ENCODE data around the gene STXBP5L. TPM values are rescaled to one million over a fixed set of nuclear protein-coding genes. Genes with fewer than 3 reads are reported as not detected.
"Not testable (repeated sequence)": the region's sequence is repeated elsewhere in the genome, so short reads cannot be mapped to it uniquely, and the experiment has no call there.

The STXBP5L gene
- total RNA-seq, 2 experiments from 2014 or later, result not detected

GRCh38 chr3:121153851-121154250 lies 245.8 kb downstream of the STXBP5L start:
- no peak overlapping the region for H3K4me3 Mint-ChIP-seq
- no peaks in the 10 kb centered on the region for H3K36me3 Mint-ChIP-seq (ENCODE audit: low read depth)
- ChIA-PET POLR2A (no interaction called here), CTCF (no interaction called here)
- H3K4me1 Mint-ChIP-seq, result no peaks in the 10 kb centered on the region
- intact Hi-C loops (cut with DNase I, micrococcal nuclease), result no loop called here
- ATAC-seq (no peak), DNase-seq (no peak)
- peaks cover 2% of the 10 kb centered on the region for H3K9me3 Mint-ChIP-seq (ENCODE audit: low read depth)
- H3K27me3 Mint-ChIP-seq, result no peaks in the 10 kb centered on the region
- H3K27ac Mint-ChIP-seq, result no peak overlapping the region

- ChIA-PET POLR2A (no interaction called here), CTCF (no interaction called here)
- Mint-ChIP-seq H3K4me3 (no peak overlapping the region), H3K4me1 (no peaks in the 10 kb centered on the region), H3K9me3 (ENCODE audit: low read depth) (peaks cover 2% of the 10 kb centered on the region), H3K27ac (no peak overlapping the region), H3K36me3 (ENCODE audit: low read depth) (no peaks in the 10 kb centered on the region), H3K27me3 (no peaks in the 10 kb centered on the region)
- intact Hi-C loops (cut with DNase I, micrococcal nuclease), result no loop called here
- no peak for ATAC-seq
- no peak for DNase-seq
These were observed 247.0 kb downstream of the STXBP5L start for GRCh38 chr3:121155028-121155427.

DNA sequence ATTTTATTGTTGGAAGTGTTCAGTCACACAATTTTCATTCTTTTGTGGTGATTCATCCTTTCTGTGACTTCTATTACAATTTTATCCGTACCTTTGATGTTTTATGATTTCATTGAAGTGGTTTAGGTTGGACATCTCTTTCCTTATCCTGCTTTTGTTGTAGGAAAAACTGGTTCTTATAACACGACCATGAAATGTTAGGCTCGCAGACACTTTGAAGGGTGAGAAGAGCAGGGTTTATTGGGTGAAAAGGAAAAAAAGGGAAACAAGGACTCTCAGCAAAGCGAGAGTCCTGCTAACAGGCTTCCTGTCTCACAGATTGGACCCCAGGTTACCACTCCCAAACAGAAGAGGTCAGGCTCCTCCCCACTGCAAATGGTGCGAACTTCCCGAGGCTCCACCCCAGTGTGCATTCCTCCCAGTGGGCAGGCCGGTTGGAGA lies 257.4 kb downstream of the STXBP5L start:
- Mint-ChIP-seq H3K27me3 (no peaks in the 10 kb centered on the region), H3K9me3 (ENCODE audit: low read depth) (peaks cover 3% of the 10 kb centered on the region), H3K27ac (no peak overlapping the region), H3K4me3 (no peak overlapping the region), H3K4me1 (no peaks in the 10 kb centered on the region), H3K36me3 (ENCODE audit: low read depth) (no peaks in the 10 kb centered on the region)
- no peak for ATAC-seq
- intact Hi-C loops (cut with DNase I, micrococcal nuclease), result no loop called here
- ChIA-PET POLR2A (no interaction called here), CTCF (no interaction called here)
- DNase-seq, result no peak

DNA sequence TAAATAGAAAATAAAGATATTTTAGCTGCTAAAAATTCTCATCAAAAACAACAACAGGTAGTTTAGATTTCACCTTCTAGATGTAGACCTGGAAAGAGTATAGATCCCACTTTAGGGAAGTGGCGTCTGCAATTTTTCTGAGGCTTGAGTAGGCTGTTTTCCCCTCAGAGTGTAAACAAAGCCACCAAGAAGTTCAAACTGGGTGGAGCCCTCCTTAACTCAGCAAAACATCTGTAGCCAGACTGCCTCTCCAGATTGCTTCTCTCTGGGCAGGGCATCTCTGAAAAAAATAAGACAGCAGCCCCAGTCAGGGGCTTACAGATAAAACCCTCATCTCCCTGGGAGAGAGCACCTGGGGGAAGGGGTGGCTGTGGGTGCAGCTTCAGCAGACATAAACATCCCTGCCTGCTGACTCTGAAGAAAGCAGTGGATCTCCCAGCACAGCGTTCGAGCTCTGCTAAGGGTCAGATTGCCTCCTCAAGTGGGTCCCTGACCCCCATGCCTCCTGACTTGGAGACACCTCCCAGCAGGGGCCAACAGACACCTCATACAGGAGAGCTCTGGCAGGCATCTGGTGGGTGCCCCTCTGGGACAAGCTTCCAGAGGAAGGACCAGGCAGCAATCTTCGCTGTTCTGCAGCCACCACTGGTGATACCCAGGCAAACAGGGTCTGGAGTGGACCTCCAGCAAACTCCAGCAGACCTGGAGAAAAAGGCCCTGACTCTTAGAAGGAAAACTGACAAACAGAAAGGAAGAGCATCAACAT lies 259.6 kb downstream of the STXBP5L start:
- no peak overlapping the region for H3K27ac Mint-ChIP-seq
- POLR2A ChIA-PET, result no interaction called here
- CTCF ChIA-PET, result no interaction called here
- intact Hi-C loops (cut with DNase I, micrococcal nuclease), result no loop called here
- ATAC-seq, result no peak
- H3K27me3 Mint-ChIP-seq, result no peaks in the 10 kb centered on the region
- H3K4me1 Mint-ChIP-seq, result no peaks in the 10 kb centered on the region
- H3K9me3 Mint-ChIP-seq (ENCODE audit: low read depth), result peaks cover 10% of the 10 kb centered on the region
- DNase-seq, result no peak
- no peaks in the 10 kb centered on the region for H3K36me3 Mint-ChIP-seq (ENCODE audit: low read depth)
- no peak overlapping the region for H3K4me3 Mint-ChIP-seq

- intact Hi-C loops (cut with DNase I, micrococcal nuclease), result no loop called here
- Mint-ChIP-seq H3K4me3 (no peak overlapping the region), H3K27me3 (no peaks in the 10 kb centered on the region), H3K4me1 (no peaks in the 10 kb centered on the region), H3K36me3 (ENCODE audit: low read depth) (no peaks in the 10 kb centered on the region), H3K27ac (no peak overlapping the region), H3K9me3 (ENCODE audit: low read depth) (peaks cover 17% of the 10 kb centered on the region)
- CTCF ChIA-PET, result no interaction called here
- DNase-seq (no peak), ATAC-seq (no peak)
- POLR2A ChIA-PET, result no interaction called here
These were observed 267.1 kb downstream of the STXBP5L start for GRCh38 chr3:121175083-121175482.

DNA sequence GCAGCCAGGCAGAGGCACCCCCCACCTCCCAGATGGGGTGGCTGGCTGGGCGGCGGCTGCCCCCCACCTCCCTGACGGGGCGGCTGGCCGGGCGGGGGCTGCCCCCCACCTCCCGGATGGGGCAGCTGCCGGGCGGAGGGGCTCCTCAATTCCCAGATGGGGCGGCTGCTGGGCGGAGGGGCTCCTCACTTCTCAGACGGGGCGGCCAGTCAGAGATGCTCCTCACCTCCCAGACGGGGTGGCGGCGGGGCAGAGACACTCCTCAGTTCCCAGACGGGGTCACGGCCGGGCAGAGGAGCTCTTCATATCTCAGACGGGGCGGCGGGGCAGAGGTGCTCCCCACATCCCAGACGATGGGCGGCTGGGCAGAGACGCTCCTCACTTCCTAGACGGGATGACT lies 282.6 kb downstream of the STXBP5L start:
- ATAC-seq; H3K4me3 Mint-ChIP-seq; H3K4me1 Mint-ChIP-seq; H3K27ac Mint-ChIP-seq; CTCF ChIA-PET; H3K27me3 Mint-ChIP-seq; intact Hi-C loops (cut with DNase I, micrococcal nuclease); H3K36me3 Mint-ChIP-seq (ENCODE audit: low read depth); POLR2A ChIA-PET; DNase-seq: not testable (repeated sequence)
- H3K9me3 Mint-ChIP-seq (ENCODE audit: low read depth), result peaks cover 17% of the 10 kb centered on the region

GRCh38 chr3:121202573-121202972 lies 294.6 kb downstream of the STXBP5L start:
- H3K36me3 Mint-ChIP-seq (ENCODE audit: low read depth), result no peaks in the 10 kb centered on the region
- H3K4me3 Mint-ChIP-seq, result no peak overlapping the region
- peaks cover 9% of the 10 kb centered on the region for H3K9me3 Mint-ChIP-seq (ENCODE audit: low read depth)
- CTCF ChIA-PET, result no interaction called here
- ATAC-seq, result no peak
- intact Hi-C loops (cut with DNase I, micrococcal nuclease), result no loop called here
- no peaks in the 10 kb centered on the region for H3K4me1 Mint-ChIP-seq
- POLR2A ChIA-PET, result no interaction called here
- DNase-seq, result no peak
- H3K27me3 Mint-ChIP-seq, result no peaks in the 10 kb centered on the region
- H3K27ac Mint-ChIP-seq, result no peak overlapping the region

DNA sequence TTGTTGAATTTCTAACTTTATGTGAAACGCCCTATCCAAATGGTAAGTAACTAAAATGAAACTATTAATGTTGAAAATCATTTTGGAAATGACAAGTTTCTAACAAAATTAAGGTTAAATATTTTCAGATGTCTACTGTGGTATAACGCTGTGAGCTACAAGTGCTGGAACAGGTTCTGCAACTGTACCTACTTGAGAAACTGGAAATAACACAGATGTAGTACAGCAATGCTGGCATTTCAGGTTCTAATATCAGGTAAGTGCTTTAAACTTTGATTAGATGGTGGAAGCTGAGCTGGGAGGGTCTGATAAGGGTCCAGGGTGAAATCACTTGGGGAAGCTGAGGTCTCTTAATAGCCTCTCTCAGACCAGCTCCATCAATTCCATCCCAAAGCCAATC lies 315.1 kb downstream of the STXBP5L start:
- H3K4me1 Mint-ChIP-seq, result no peaks in the 10 kb centered on the region
- no peaks in the 10 kb centered on the region for H3K9me3 Mint-ChIP-seq (ENCODE audit: low read depth)
- H3K27ac Mint-ChIP-seq, result no peak overlapping the region
- no peak for ATAC-seq
- intact Hi-C loops (cut with DNase I, micrococcal nuclease), result no loop called here
- DNase-seq, result no peak
- CTCF ChIA-PET, result no interaction called here
- H3K27me3 Mint-ChIP-seq, result no peaks in the 10 kb centered on the region
- no peak overlapping the region for H3K4me3 Mint-ChIP-seq
- H3K36me3 Mint-ChIP-seq (ENCODE audit: low read depth), result no peaks in the 10 kb centered on the region
- POLR2A ChIA-PET, result no interaction called here

GRCh38 chr3:121228971-121229370 lies 321.0 kb downstream of the STXBP5L start:
- H3K9me3 Mint-ChIP-seq (ENCODE audit: low read depth), result no peaks in the 10 kb centered on the region
- no peaks in the 10 kb centered on the region for H3K4me1 Mint-ChIP-seq
- POLR2A ChIA-PET, result no interaction called here
- no peak overlapping the region for H3K27ac Mint-ChIP-seq
- no peak for DNase-seq
- CTCF ChIA-PET, result no interaction called here
- no peaks in the 10 kb centered on the region for H3K36me3 Mint-ChIP-seq (ENCODE audit: low read depth)
- no peak for ATAC-seq
- no peak overlapping the region for H3K4me3 Mint-ChIP-seq
- intact Hi-C loops (cut with DNase I, micrococcal nuclease), result no loop called here
- H3K27me3 Mint-ChIP-seq, result no peaks in the 10 kb centered on the region

DNA sequence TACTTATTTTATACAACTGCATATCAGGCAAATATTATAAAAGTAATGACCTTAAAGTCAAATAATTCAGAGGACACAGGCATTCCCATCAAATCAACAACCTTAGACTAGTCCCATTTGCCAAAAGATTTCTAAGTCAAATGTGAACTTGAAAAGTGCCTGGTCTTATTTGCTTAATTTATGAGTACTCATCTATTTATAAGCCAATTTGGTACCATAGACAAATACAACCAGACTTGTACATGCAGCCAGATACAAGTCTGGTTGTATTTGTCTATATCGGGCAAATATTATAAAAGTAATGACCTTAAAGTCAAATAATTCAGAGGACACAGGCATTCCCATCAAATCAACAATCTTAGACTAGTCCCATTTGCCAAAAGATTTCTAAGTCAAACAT lies 322.2 kb downstream of the STXBP5L start:
- not testable (repeated sequence) for H3K4me3 Mint-ChIP-seq; H3K9me3 Mint-ChIP-seq (ENCODE audit: low read depth); H3K36me3 Mint-ChIP-seq (ENCODE audit: low read depth)

DNA sequence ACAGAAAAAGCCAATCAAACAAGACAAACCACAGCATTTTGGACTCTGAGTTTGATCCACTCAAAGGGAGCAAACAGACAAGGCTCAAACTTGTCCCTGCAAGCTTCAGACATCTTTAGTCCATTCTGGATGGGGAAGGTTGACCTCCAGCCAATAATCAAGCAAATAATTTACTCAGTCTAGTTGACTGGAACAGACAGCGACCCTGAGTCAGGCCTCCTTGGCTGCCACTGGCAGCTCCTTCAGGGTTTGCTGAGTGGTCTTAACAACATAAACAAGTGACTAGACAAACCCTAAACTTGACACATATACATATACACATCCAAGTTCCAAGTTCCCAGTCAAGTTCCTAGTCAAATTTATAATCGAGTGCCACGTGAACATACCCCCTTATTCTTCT lies 323.9 kb downstream of the STXBP5L start:
- H3K4me1 Mint-ChIP-seq, result no peaks in the 10 kb centered on the region
- H3K36me3 Mint-ChIP-seq (ENCODE audit: low read depth), result no peaks in the 10 kb centered on the region
- no peak for DNase-seq
- no peaks in the 10 kb centered on the region for H3K9me3 Mint-ChIP-seq (ENCODE audit: low read depth)
- intact Hi-C loops (cut with DNase I, micrococcal nuclease), result no loop called here
- ChIA-PET CTCF (no interaction called here), POLR2A (no interaction called here)
- H3K4me3 Mint-ChIP-seq, result no peak overlapping the region
- H3K27me3 Mint-ChIP-seq, result no peaks in the 10 kb centered on the region
- H3K27ac Mint-ChIP-seq, result no peak overlapping the region
- no peak for ATAC-seq

More for the DNA sequence above, 322.2 kb downstream of the STXBP5L start:
- H3K27ac Mint-ChIP-seq; ATAC-seq; CTCF ChIA-PET; intact Hi-C loops (cut with DNase I, micrococcal nuclease); POLR2A ChIA-PET; H3K27me3 Mint-ChIP-seq; H3K4me1 Mint-ChIP-seq; DNase-seq: not testable (repeated sequence)

- H3K9me3 Mint-ChIP-seq (ENCODE audit: low read depth), result no peaks in the 10 kb centered on the region
- ATAC-seq (no peak), DNase-seq (no peak)
- POLR2A ChIA-PET, result no interaction called here
- CTCF ChIA-PET, result no interaction called here
- H3K4me3 Mint-ChIP-seq, result no peak overlapping the region
- H3K36me3 Mint-ChIP-seq (ENCODE audit: low read depth), result no peaks in the 10 kb centered on the region
- no peaks in the 10 kb centered on the region for H3K27me3 Mint-ChIP-seq
- no peak overlapping the region for H3K27ac Mint-ChIP-seq
- intact Hi-C loops (cut with DNase I, micrococcal nuclease), result no loop called here
- no peaks in the 10 kb centered on the region for H3K4me1 Mint-ChIP-seq
These were observed 324.6 kb downstream of the STXBP5L start for GRCh38 chr3:121232309-121233225.
